A549 (cell line): ENCODE measurements around the gene USP4. TPM values are rescaled to one million over a fixed set of nuclear protein-coding genes. Genes with fewer than 3 reads are reported as not detected.

ENCODE experiments used
- ATAC-seq, 2 experiments: fragments of 200-7000 bp in 1 of 2; fragments of >200 bp in 1 of 2; cut with Nextera tagmentation in 1 of 2; cut with Tn5 transposase in 1 of 2; 3 replicates each; pipeline versions ENCODE4 v1.8.0 to v1.9.1; 2018 to 2020; ENCODE audit warnings: mild to moderate bottlenecking in 1 of 2, moderate library complexity in 1 of 2
- CTCF ChIA-PET: fragments of 300-600 bp; sonication (Branson Sonifier 250); formaldehyde crosslinking; extraction: SDS; loops from one replicate; lab custom pipeline; 2021; ENCODE audit warnings: antibody characterized with exemption, inconsistent platforms; lab: Yijun Ruan, JAX
- POLR2A ChIA-PET: fragments of 350-600 bp; formaldehyde crosslinking; extraction: SDS; loops from one replicate; lab custom pipeline; 2021; ENCODE audit warnings: antibody characterized with exemption, inconsistent platforms; lab: Yijun Ruan, JAX
- DNase-seq, 2 experiments: peaks; one replicate each; pipeline versions ENCODE4 v3.0.0 to v3.0.0-alpha.2; 2011 to 2016; ENCODE audit warnings: low read depth in 1 of 2, low spot score in 1 of 2
- FAIRE-seq: peaks from 2 replicates; lab custom pipeline; 2011; peaks lifted over from hg19 to GRCh38; lab: Jason Lieb, UNC
- H3K27ac ChIP-seq, 2 experiments: fragments of >200 bp; sonication (Bioruptor Twin); formaldehyde crosslinking; 3 replicates each; pipeline ENCODE4 v1.5.1; 2016 to 2017
- H3K4me1 ChIP-seq: fragments of >200 bp; sonication (Bioruptor Twin); formaldehyde crosslinking; 3 replicates; pipeline ENCODE4 v1.6.1; 2016
- H3K4me2 ChIP-seq: fragments of >200 bp; sonication (Bioruptor Twin); formaldehyde crosslinking; 3 replicates; pipeline ENCODE4 v1.6.1; 2016
- H3K4me3 ChIP-seq: fragments of >200 bp; sonication (Bioruptor Twin); formaldehyde crosslinking; 3 replicates; pipeline ENCODE4 v1.5.1; 2016
- H3K9me3 ChIP-seq: fragments of >200 bp; sonication (Bioruptor Twin); formaldehyde crosslinking; 3 replicates; pipeline ENCODE4 v1.6.1; 2016
- ATOH8 ChIP-seq: fragments of 250-450 bp; sonication (Bioruptor Pico); IDR thresholded peaks from 2 replicates; pipeline ENCODE4 v1.5.0; 2020; ENCODE audit warnings: low read depth, mild to moderate bottlenecking, moderate library complexity
- BCL3 ChIP-seq: fragments of >200 bp; sonication (Bioruptor Twin); formaldehyde crosslinking; IDR thresholded peaks from 3 replicates; pipeline ENCODE4 v1.6.1; 2016
- CBX2 ChIP-seq: fragments of 200-600 bp; sonication (generic); IDR thresholded peaks from 2 replicates; pipeline ENCODE4 v1.6.1; 2016; ENCODE audit warnings: low read depth, mild to moderate bottlenecking, borderline replicate concordance
- CBX8 ChIP-seq: fragments of 200-600 bp; sonication (generic); IDR thresholded peaks from 2 replicates; pipeline ENCODE4 v1.6.1; 2016
- CEBPB ChIP-seq, 2 experiments: fragments of >200 bp in 1 of 2; sonication (Bioruptor Twin) in 1 of 2; formaldehyde crosslinking in 1 of 2; IDR thresholded peaks; 2 replicates each; pipeline ENCODE4 v1.6.1; 2012 to 2016
- E2F6 ChIP-seq: IDR thresholded peaks from 2 replicates; pipeline ENCODE4 v1.6.1; 2012; ENCODE audit warnings: low read depth, borderline replicate concordance
- FOSB ChIP-seq: fragments of 250-450 bp; sonication (Bioruptor Pico); IDR thresholded peaks from 2 replicates; pipeline ENCODE4 v1.5.0; 2020; ENCODE audit warnings: mild to moderate bottlenecking, moderate library complexity
- HDAC2 ChIP-seq: fragments of 200-600 bp; sonication (generic); IDR thresholded peaks from 2 replicates; pipeline ENCODE4 v1.6.1; 2016
- HES2 ChIP-seq: fragments of >200 bp; sonication (Bioruptor Twin); formaldehyde crosslinking; IDR thresholded peaks from 2 replicates; pipeline ENCODE4 v1.6.1; 2016
- HMGXB4 ChIP-seq: fragments of 250-450 bp; sonication (Bioruptor Pico); IDR thresholded peaks from 2 replicates; pipeline ENCODE4 v1.5.0; 2021; ENCODE audit warnings: mild to moderate bottlenecking, moderate library complexity, borderline replicate concordance
- HOXA7 ChIP-seq: fragments of 250-450 bp; sonication (Bioruptor Pico); IDR thresholded peaks from 2 replicates; pipeline ENCODE4 v1.5.0; 2020; ENCODE audit warnings: mild to moderate bottlenecking, moderate library complexity
- HOXB13 ChIP-seq: fragments of 250-450 bp; sonication (Bioruptor Pico); IDR thresholded peaks from 2 replicates; pipeline ENCODE4 v1.5.0; 2020; ENCODE audit warnings: low read depth, mild to moderate bottlenecking, moderate library complexity
- JUNB ChIP-seq: fragments of >200 bp; sonication (Bioruptor Twin); formaldehyde crosslinking; IDR thresholded peaks from 2 replicates; pipeline ENCODE4 v1.6.1; 2016
- KDM1A ChIP-seq: fragments of 200-600 bp; sonication (generic); IDR thresholded peaks from 2 replicates; pipeline ENCODE4 v1.6.1; 2016; ENCODE audit warnings: low read depth, mild to moderate bottlenecking
- KDM5A ChIP-seq: fragments of 200-600 bp; sonication (generic); IDR thresholded peaks from 2 replicates; pipeline ENCODE4 v1.6.1; 2016; ENCODE audit warnings: antibody characterized with exemption, mild to moderate bottlenecking
- MAFK ChIP-seq: fragments of 450-650 bp; IDR thresholded peaks from 2 replicates; pipeline ENCODE4 v1.6.1; 2014; ENCODE audit not compliant: partially characterized antibody
- MAX ChIP-seq: IDR thresholded peaks from 2 replicates; pipeline ENCODE4 v1.6.1; 2012
- MAZ ChIP-seq: fragments of 150-350 bp; IDR thresholded peaks from 2 replicates; pipeline ENCODE4 v1.6.1; 2014; ENCODE audit warnings: antibody characterized with exemption, low read depth, low read length, borderline replicate concordance
- MYC ChIP-seq: IDR thresholded peaks from 2 replicates; pipeline ENCODE4 v1.6.1; 2012; ENCODE audit warnings: mild to moderate bottlenecking, inconsistent platforms, low read length, improper control_type of control experiment, borderline replicate concordance
- NFE2L2 ChIP-seq: fragments of 150-350 bp; conservative IDR thresholded peaks from 2 replicates; pipeline ENCODE4 v1.6.1; 2014; ENCODE audit warnings: low read length
- NR3C1 ChIP-seq: fragments of >200 bp; sonication (Bioruptor Twin); formaldehyde crosslinking; IDR thresholded peaks from 3 replicates; pipeline ENCODE4 v1.6.1; 2017
- PBX3 ChIP-seq: IDR thresholded peaks from 2 replicates; pipeline ENCODE4 v1.6.1; 2012
- PHF8 ChIP-seq: fragments of 200-600 bp; sonication (generic); IDR thresholded peaks from 2 replicates; pipeline ENCODE4 v1.6.1; 2016; ENCODE audit warnings: low read depth, mild to moderate bottlenecking, antibody characterized with exemption, moderate library complexity, borderline replicate concordance
- POLR2A ChIP-seq: IDR thresholded peaks from 2 replicates; pipeline ENCODE4 v1.6.1; 2012; ENCODE audit warnings: mild to moderate bottlenecking, low read length
- RARB ChIP-seq: fragments of 250-450 bp; sonication (Bioruptor Pico); IDR thresholded peaks from 2 replicates; pipeline ENCODE4 v1.8.0; 2021; ENCODE audit warnings: mild to moderate bottlenecking, moderate library complexity
- RCOR1 ChIP-seq: fragments of 150-350 bp; IDR thresholded peaks from 2 replicates; pipeline ENCODE4 v1.6.1; 2014; ENCODE audit warnings: antibody characterized with exemption, low read length, low read depth
- RFX5 ChIP-seq: fragments of 450-650 bp; IDR thresholded peaks from 2 replicates; pipeline ENCODE4 v1.7.1; 2014; ENCODE audit warnings: antibody characterized with exemption, mild to moderate bottlenecking, moderate library complexity
- RNF2 ChIP-seq: fragments of 200-600 bp; sonication (generic); IDR thresholded peaks from 2 replicates; pipeline ENCODE4 v1.6.1; 2016; ENCODE audit warnings: low read depth, mild to moderate bottlenecking, antibody characterized with exemption, moderate library complexity, borderline replicate concordance
- SREBF2 ChIP-seq: fragments of 450-650 bp; IDR thresholded peaks from 2 replicates; pipeline ENCODE4 v1.6.1; 2014; ENCODE audit warnings: mild to moderate bottlenecking, moderate library complexity
- TFCP2L1 ChIP-seq: fragments of 250-450 bp; sonication (Bioruptor Pico); IDR thresholded peaks from 2 replicates; pipeline ENCODE4 v1.5.0; 2021; ENCODE audit warnings: mild to moderate bottlenecking
- USF2 ChIP-seq: fragments of 450-650 bp; IDR thresholded peaks from 2 replicates; pipeline ENCODE4 v1.6.1; 2014; ENCODE audit warnings: antibody characterized with exemption
- ZFP36 ChIP-seq: fragments of 450-650 bp; IDR thresholded peaks from 2 replicates; pipeline ENCODE4 v1.6.1; 2014; ENCODE audit warnings: borderline replicate concordance; ENCODE audit not compliant: partially characterized antibody
- ZNF302 ChIP-seq: fragments of 250-450 bp; sonication (Bioruptor Pico); IDR thresholded peaks from 2 replicates; pipeline ENCODE4 v1.9.0; 2021; ENCODE audit warnings: inconsistent platforms, mild to moderate bottlenecking, moderate library complexity
- WGBS: methylation state at CpG from one replicate; pipeline ENCODE4 v1.1.6; 2017; ENCODE audit errors: missing lambda C conversion rate; 5-methylcytosine and 5-hydroxymethylcytosine counted together
- polyA plus RNA-seq, 4 experiments: library from polyadenylated mRNA; depleted of rRNA in 3 of 4; stranded (reverse); fragments of >200 nt; fragmentation: RNase III in 1 of 4; extraction: RNeasy Plus Mini Kit Qiagen cat#74134 plus additional on column Dnase treatment in 1 of 4; gene quantifications; 2 replicates in 3 of 4; 3 replicates in 1 of 4; pipeline ENCODE4 v1.2.3, GENCODE V29; 2011 to 2017

Gene USP4
- polyA plus RNA-seq, 2 of the 4 experiments (the other 2 are of a cell fraction), result 12.9 to 23.7 TPM

- WGBS, result 81% methylated on average over 3 of the region's 3 CpGs
- Histone ChIP-seq H3K27ac (no peak overlapping the region), H3K9me3 (no peaks in the 10 kb centered on the region), H3K4me3 (no peak overlapping the region), H3K4me2 (no peak overlapping the region), H3K4me1 (peaks cover 24% of the 10 kb centered on the region)
- ChIA-PET POLR2A (no interaction called here), CTCF (no interaction called here)
- FAIRE-seq (no peak), ATAC-seq (no peak), DNase-seq (no peak)
- no peak for TF ChIP-seq JUNB
- TF ChIP-seq CBX8, result no peak
- TF ChIP-seq NR3C1, result no peak
- no peak for TF ChIP-seq POLR2A
- TF ChIP-seq TFCP2L1 (CRISPR knock-in tag), result no peak
- TF ChIP-seq CEBPB (IDR thresholded peaks at IDR 0.05), result no peak
- TF ChIP-seq MAZ, result no peak
- no peak for TF ChIP-seq MAFK
- no peak for TF ChIP-seq BCL3
- TF ChIP-seq MYC, result no peak
- TF ChIP-seq RNF2, result no peak
- TF ChIP-seq RARB, result no peak
- no peak for TF ChIP-seq NFE2L2
- no peak for TF ChIP-seq PHF8
- TF ChIP-seq KDM1A, result no peak
- no peak for TF ChIP-seq CBX2
- TF ChIP-seq HOXB13, result no peak
- TF ChIP-seq E2F6, result no peak
- no peak for TF ChIP-seq HDAC2
- TF ChIP-seq SREBF2, result no peak
Measured at GRCh38 chr3:49343163-49343562, 3.3 kb upstream of the USP4 start.

- no peak for ATAC-seq
- FAIRE-seq, result no peak
- no peak overlapping the region for H3K27ac ChIP-seq
- no peak for TF ChIP-seq KDM5A
- TF ChIP-seq USF2, result no peak
- no peak for TF ChIP-seq HMGXB4 (CRISPR knock-in tag)
- TF ChIP-seq CBX2, result no peak
- TF ChIP-seq RARB, result no peak
- no peak for TF ChIP-seq KDM1A
- TF ChIP-seq HOXA7, result no peak
- no peak for TF ChIP-seq ATOH8
- no peak for TF ChIP-seq RFX5
- TF ChIP-seq RCOR1, result no peak
- no peak for TF ChIP-seq FOSB
- TF ChIP-seq ZFP36, result no peak
- TF ChIP-seq HOXB13, result no peak
- no peak for TF ChIP-seq PBX3
- no peak for TF ChIP-seq HES2
- no peak for TF ChIP-seq MAX
- no peak for TF ChIP-seq ZNF302
- no peak for TF ChIP-seq SREBF2
- no peak for DNase-seq
- no peak overlapping the region for H3K4me3 ChIP-seq
- no peaks in the 10 kb centered on the region for H3K9me3 ChIP-seq
- CTCF ChIA-PET, result no interaction called here
- 92% methylated on average over 6 of the region's 6 CpGs for WGBS
- no peak overlapping the region for H3K4me2 ChIP-seq
- POLR2A ChIA-PET, result interaction anchor here (0.6 kb wide), 1 partner anchor 194 kb away, joined by 3 read pairs; no protein-coding TSS in a partner anchor
- peaks cover 22% of the 10 kb centered on the region for H3K4me1 ChIP-seq
Measured at GRCh38 chr3:49341996-49342395, 2.1 kb upstream of the USP4 start.
